ENCODE results near the gene RAB29. TPM values are rescaled to one million over a fixed set of nuclear protein-coding genes. Genes with fewer than 3 reads are reported as not detected.

Gene RAB29
- polyA plus RNA-seq, 1 of the 3 experiments (the other 2 are of a cell fraction), result 9.2 TPM

DNA sequence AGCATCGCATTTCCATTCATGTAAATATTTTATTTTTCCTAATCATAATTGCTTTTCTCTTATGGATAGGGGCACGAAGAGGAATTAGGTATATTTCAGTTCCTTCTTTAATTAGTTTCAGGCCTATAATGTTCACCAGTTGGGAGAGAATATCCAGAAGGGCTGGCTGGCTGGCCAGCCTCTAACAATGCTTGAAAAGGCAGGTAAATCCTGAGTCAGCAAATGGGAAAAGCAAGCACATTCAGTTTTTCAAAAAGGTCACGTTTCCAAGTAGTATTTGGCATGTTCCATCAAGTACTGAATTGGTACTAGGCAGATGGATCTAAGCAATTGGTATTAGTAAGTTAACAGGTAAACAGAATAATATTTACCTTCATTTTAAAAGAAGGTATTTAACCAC, 8.0 kb downstream of the RAB29 start:
- Histone ChIP-seq H3K4me3 (ENCODE audit: low read depth in 2 of 2, low read length in 1 of 2) (no peak overlapping the region), H3K36me3 (replicated peaks in 1 of 2; ENCODE audit: control insufficient read depth in 1 of 2, insufficient read depth in 2 of 2, low read length in 1 of 2) (peaks cover 0 to 6% of the 10 kb centered on the region in 2 experiments), H4K20me1 (ENCODE audit: insufficient read depth) (no peaks in the 10 kb centered on the region), H3K9ac (no peak overlapping the region), H3K9me3 (no peaks in the 10 kb centered on the region), H3K4me1 (ENCODE audit: control insufficient read depth in 1 of 2, insufficient read depth in 2 of 2, low read depth in 1 of 2, low read length in 1 of 2) (no peaks in the 10 kb centered on the region), H3K4me2 (no peak overlapping the region), H3K9me2 (no peaks in the 10 kb centered on the region), H2AFZ (ENCODE audit: low read depth) (no peak overlapping the region), H3K27me3 (ENCODE audit: insufficient read depth) (no peaks in the 10 kb centered on the region), H3F3A (replicated peaks; ENCODE audit: insufficient read depth) (no peaks in the 10 kb centered on the region), H3K27ac (ENCODE audit: low read depth in 2 of 2, low read length in 1 of 2) (no peak overlapping the region), H3K79me2 (ENCODE audit: insufficient read depth) (no peaks in the 10 kb centered on the region)
- WGBS (ENCODE audit: low lambda C conversion rate), result 79% methylated on average over 3 of the region's 3 CpGs
- TF ChIP-seq MXI1 (IDR thresholded peaks at IDR 0.05; ENCODE audit: low read depth, low read length) (no peak), EZH2phosphoT487 (IDR thresholded peaks at IDR 0.05; ENCODE audit: borderline replicate concordance, low read depth) (no peak), NFIC (IDR thresholded peaks at IDR 0.05; ENCODE audit: borderline replicate concordance) (no peak), FOSL2 (IDR thresholded peaks at IDR 0.05; ENCODE audit: borderline replicate concordance, low read depth) (no peak), SIN3A (IDR thresholded peaks at IDR 0.05; ENCODE audit: borderline replicate concordance, low read depth, low read length) (no peak)
- TF ChIP-seq, protein P1, sequence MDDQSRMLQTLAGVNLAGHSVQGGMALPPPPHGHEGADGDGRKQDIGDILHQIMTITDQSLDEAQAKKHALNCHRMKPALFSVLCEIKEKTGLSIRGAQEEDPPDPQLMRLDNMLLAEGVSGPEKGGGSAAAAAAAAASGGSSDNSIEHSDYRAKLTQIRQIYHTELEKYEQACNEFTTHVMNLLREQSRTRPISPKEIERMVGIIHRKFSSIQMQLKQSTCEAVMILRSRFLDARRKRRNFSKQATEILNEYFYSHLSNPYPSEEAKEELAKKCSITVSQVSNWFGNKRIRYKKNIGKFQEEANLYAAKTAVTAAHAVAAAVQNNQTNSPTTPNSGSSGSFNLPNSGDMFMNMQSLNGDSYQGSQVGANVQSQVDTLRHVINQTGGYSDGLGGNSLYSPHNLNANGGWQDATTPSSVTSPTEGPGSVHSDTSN (IDR thresholded peaks at IDR 0.05), result no peak
- TF ChIP-seq, protein P2, sequence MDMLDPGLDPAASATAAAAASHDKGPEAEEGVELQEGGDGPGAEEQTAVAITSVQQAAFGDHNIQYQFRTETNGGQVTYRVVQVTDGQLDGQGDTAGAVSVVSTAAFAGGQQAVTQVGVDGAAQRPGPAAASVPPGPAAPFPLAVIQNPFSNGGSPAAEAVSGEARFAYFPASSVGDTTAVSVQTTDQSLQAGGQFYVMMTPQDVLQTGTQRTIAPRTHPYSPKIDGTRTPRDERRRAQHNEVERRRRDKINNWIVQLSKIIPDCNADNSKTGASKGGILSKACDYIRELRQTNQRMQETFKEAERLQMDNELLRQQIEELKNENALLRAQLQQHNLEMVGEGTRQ (IDR thresholded peaks at IDR 0.05; ENCODE audit: borderline replicate concordance, low read depth, low read length), result no peak
- DNase-seq, result no peak
- ChIA-PET POLR2A (no interaction called here), CTCF (no interaction called here)

DNA sequence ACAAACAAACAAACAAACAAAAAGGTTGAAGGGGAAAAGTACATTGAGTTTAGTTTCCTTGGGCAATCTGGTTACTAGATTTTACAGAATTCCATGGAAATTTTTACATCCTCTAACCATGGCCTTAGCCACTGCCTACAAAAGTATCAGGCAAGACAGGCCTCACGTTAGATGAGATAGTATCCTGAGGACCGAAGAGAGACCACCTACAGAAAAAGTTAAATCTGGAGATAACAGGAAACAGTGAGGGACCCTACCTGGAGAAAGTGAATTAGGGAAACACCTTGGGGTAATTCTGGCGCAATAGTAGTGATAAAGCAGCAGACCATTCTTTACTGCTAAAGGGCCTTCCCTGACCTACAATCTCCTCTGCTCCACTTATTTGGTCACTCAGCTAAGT, 8.7 kb downstream of the RAB29 start:
- H3K9me3 ChIP-seq, result no peaks in the 10 kb centered on the region
- H3K4me2 ChIP-seq, result no peak overlapping the region
- H3K9me2 ChIP-seq, result no peaks in the 10 kb centered on the region
- H3F3A ChIP-seq (replicated peaks; ENCODE audit: insufficient read depth), result no peaks in the 10 kb centered on the region
- H3K4me1 ChIP-seq (ENCODE audit: control insufficient read depth in 1 of 2, insufficient read depth in 2 of 2, low read depth in 1 of 2, low read length in 1 of 2), result no peaks in the 10 kb centered on the region
- WGBS (ENCODE audit: low lambda C conversion rate), result 90% methylated on average over 3 of the region's 3 CpGs
- no peaks in the 10 kb centered on the region for H4K20me1 ChIP-seq (ENCODE audit: insufficient read depth)
- no peaks in the 10 kb centered on the region for H3K79me2 ChIP-seq (ENCODE audit: insufficient read depth)
- no peak overlapping the region for H3K4me3 ChIP-seq (ENCODE audit: low read depth in 2 of 2, low read length in 1 of 2)
- TF ChIP-seq MXI1 (IDR thresholded peaks at IDR 0.05; ENCODE audit: low read depth, low read length), result no peak
- no peak for TF ChIP-seq TCF12 (IDR thresholded peaks at IDR 0.05)
- TF ChIP-seq RFX5 (IDR thresholded peaks at IDR 0.05; ENCODE audit: low read length), result no peak
- no peak for TF ChIP-seq GABPA (IDR thresholded peaks at IDR 0.05; ENCODE audit: low read depth)
- TF ChIP-seq, protein P3, sequence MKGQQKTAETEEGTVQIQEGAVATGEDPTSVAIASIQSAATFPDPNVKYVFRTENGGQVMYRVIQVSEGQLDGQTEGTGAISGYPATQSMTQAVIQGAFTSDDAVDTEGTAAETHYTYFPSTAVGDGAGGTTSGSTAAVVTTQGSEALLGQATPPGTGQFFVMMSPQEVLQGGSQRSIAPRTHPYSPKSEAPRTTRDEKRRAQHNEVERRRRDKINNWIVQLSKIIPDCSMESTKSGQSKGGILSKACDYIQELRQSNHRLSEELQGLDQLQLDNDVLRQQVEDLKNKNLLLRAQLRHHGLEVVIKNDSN (IDR thresholded peaks at IDR 0.05; ENCODE audit: borderline replicate concordance, low read depth), result no peak
- TF ChIP-seq JUND (IDR thresholded peaks at IDR 0.05), result no peak
- TF ChIP-seq GATA2 (CRISPR knock-in tag; IDR thresholded peaks at IDR 0.05), result no peak
- no peak for TF ChIP-seq EP300 (IDR thresholded peaks at IDR 0.05; ENCODE audit: borderline replicate concordance in 1 of 2, low read depth in 1 of 2, low read length in 1 of 2)
- no peak for TF ChIP-seq NFIC (IDR thresholded peaks at IDR 0.05; ENCODE audit: borderline replicate concordance)
- TF ChIP-seq TEAD4 (IDR thresholded peaks at IDR 0.05; ENCODE audit: borderline replicate concordance, insufficient read depth), result no peak
- no peak for TF ChIP-seq FOXM1 (IDR thresholded peaks at IDR 0.05; ENCODE audit: low read depth)
- TF ChIP-seq NRF1 (IDR thresholded peaks at IDR 0.05; ENCODE audit: low read depth, low read length), result no peak
- no peak for TF ChIP-seq SMC3 (IDR thresholded peaks at IDR 0.05; ENCODE audit: low read depth, low read length)
- no peaks in the 10 kb centered on the region for H3K27me3 ChIP-seq (ENCODE audit: insufficient read depth)
- no peak overlapping the region for H3K27ac ChIP-seq (ENCODE audit: low read depth in 2 of 2, low read length in 1 of 2)
- ChIA-PET CTCF (no interaction called here), POLR2A (no interaction called here)
- peaks cover 0 to 6% of the 10 kb centered on the region in 2 experiments for H3K36me3 ChIP-seq (replicated peaks in 1 of 2; ENCODE audit: control insufficient read depth in 1 of 2, insufficient read depth in 2 of 2, low read length in 1 of 2)
- H2AFZ ChIP-seq (ENCODE audit: low read depth), result no peak overlapping the region
- H3K9ac ChIP-seq, result no peak overlapping the region
- DNase-seq, result no peak
